Skeletal muscle satellite cell (primary cell): ENCODE measurements around the gene FES.

ENCODE experiments used
- H3K27me3 ChIP-seq: 2 replicates; pipeline ENCODE4 v1.7.0; 2013; ENCODE audit warnings: low read length; ENCODE audit not compliant: control insufficient read depth, insufficient read depth
- H3K36me3 ChIP-seq: 2 replicates; pipeline ENCODE4 v1.7.0; 2013; ENCODE audit warnings: mild to moderate bottlenecking, control low read depth, low read length; ENCODE audit not compliant: insufficient read depth
- H3K4me1 ChIP-seq: 2 replicates; pipeline ENCODE4 v1.7.0; 2013; ENCODE audit warnings: low read length; ENCODE audit not compliant: control insufficient read depth, insufficient read depth
- H3K4me2 ChIP-seq: 2 replicates; pipeline ENCODE4 v1.7.0; 2013; ENCODE audit warnings: mild to moderate bottlenecking, low read length
- H3K4me3 ChIP-seq: 2 replicates; pipeline ENCODE4 v1.7.0; 2013; ENCODE audit warnings: low read length
- H3K9ac ChIP-seq: 2 replicates; pipeline ENCODE4 v1.7.0; 2013; ENCODE audit warnings: mild to moderate bottlenecking, low read depth, low read length, moderate library complexity
- H3K9me3 ChIP-seq: replicated peaks from 2 replicates; pipeline ENCODE4 v1.7.0; 2013; ENCODE audit warnings: mild to moderate bottlenecking, control low read depth, low read length

FES gene

DNA sequence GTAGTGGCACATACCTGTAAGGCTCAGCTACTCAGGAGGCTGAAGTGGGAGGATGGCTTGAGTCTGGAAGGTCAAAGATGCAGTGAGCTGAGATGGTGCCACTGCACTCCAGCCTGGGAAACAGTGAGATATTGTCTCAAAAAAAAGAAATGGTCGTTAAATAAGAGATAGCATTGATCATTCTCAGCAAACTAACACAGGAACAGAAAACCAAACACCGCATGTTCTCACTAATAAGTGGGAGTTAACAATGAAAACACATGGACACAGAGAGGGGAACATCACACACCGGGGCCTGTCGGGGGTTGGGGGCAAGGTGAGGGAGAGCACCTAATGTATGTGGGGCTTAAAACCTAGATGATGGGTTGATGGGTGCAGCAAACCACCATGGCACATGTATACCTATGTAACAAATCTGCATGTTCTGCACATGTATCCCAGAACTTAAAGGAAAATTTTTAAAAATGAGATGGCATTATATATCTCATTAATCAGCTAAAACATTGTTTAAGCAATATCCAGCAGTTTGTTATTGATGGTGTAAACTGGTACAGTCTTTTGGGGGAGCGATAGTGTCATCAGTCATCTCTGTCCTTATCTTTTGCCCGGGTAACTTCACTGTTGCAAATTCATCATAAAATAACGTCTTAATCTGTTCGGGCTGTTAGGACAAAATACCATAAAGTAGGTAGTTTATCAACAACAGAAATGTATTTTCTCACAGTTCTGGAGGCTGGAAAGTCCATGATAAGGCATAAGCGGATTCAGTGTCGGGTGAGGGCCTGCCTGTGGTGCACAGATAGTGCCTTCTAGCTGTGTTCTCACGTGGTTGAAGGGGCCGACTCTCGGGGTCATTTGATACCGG, 17.1 kb downstream of the FES start:
- Histone ChIP-seq H3K4me2 (peak overlapping the region; percentile 96), H3K9me3 (no peaks in the 10 kb centered on the region), H3K4me3 (peak overlapping the region; percentile 87), H3K36me3 (peaks cover 12% of the 10 kb centered on the region), H3K27me3 (no peaks in the 10 kb centered on the region), H3K4me1 (peaks cover 14% of the 10 kb centered on the region), H3K9ac (peak overlapping the region; percentile 87)

DNA sequence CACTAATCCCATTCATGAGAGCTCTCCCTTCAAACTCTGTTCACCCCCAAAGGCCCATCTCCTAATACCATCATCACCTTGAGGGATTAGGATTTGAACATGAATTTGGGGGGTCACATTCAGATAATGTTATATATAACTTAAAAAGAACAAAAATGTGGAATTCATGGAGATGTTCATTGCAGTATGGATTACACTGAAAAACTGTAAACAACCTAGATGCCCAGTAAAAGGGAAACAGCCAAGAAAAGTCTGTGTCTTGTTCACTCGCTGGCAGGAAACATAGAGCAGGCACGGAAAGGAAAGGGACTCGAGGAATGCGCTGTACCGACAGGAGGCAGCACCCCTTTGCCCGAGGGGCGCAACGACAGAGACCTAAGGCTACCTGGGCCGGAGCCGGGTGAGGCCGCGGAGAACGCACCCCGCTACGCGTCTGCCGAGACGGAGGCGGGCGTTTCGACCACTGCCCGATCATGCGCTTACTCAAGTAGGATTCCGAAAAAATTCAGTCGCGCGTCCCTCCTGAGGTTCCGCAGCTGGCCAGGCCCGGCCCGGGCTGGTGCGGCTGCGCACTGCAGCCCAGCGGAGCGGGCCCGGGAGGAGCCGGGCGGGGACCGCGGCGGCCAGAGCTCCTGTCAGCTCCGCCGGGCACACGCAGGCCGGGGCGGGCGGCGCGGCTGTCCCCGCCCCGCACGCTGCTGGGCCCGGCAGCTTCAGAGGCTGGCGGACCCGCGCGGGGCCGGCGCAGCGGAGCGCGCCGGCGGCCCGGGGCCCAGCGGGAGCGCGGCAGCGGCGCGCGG, 17.9 kb downstream of the FES start:
- Histone ChIP-seq H3K9me3 (no peaks in the 10 kb centered on the region), H3K9ac (peak overlapping the region; percentile 87), H3K4me3 (peak overlapping the region; percentile 87), H3K4me2 (peak overlapping the region; percentile 96), H3K36me3 (peaks cover 18% of the 10 kb centered on the region), H3K4me1 (peaks cover 14% of the 10 kb centered on the region), H3K27me3 (no peaks in the 10 kb centered on the region)

DNA sequence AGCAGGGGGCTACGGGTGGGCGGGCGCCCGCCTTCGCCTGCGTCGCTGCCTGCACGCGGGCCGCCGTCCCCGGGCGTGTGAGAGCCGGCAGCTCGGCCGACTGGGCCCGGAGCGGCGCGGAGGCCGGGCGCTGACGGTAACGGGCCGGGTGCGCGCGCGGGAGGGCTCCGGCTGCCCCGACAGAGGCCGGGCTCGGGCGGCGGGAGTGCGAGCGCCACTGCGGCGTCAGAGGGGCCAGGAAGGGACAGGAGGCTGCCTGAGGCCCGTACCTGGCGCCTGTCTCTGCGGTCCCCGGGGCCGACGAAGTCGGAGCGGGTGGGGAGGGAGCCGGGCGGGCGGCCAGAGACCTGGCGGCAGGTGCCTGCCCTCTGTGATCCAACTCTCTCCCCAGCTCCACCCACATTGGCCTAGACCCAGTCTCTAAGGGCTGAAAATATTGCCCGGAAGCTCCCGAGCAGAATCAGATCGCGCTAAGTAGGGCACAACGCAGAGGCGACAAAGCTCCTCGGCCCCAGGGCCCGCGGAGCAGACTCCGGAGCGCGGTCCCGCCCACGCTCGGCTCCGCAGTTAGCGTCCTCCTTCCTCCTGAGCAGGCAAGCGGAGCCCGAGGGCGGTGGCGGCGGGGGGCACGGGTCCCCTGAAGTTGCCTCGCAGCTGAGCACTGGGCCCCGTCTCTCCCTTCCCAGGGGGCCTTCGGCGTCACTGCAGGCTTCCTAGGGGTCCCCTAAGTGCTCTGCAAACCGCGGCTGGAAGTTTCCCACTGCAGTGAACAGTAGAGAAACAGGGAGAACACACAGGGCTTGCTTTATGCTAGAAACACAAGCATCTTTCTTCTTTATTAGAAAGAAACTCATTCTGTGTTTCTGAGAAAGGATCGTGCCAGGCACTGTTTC, 18.8 kb downstream of the FES start, which contains the start of gene MAN2A2:
MAN2A2 (plus strand) TSS at position 463 of the 893 bp plus-strand sequence. CDS start 906 bp downstream, outside the sequence.
- peak within 1 kb of the TSS; percentile 87 for H3K4me3 ChIP-seq
- no peaks in the 10 kb centered on the region for H3K9me3 ChIP-seq
- peaks cover 14% of the 10 kb centered on the region for H3K4me1 ChIP-seq
- peak within 1 kb of the TSS; percentile 96 for H3K4me2 ChIP-seq
- H3K27me3 ChIP-seq: no peaks in the 10 kb centered on the region
- peaks cover 24% of the 10 kb centered on the region for H3K36me3 ChIP-seq
- H3K9ac ChIP-seq: peak within 1 kb of the TSS; percentile 87

DNA sequence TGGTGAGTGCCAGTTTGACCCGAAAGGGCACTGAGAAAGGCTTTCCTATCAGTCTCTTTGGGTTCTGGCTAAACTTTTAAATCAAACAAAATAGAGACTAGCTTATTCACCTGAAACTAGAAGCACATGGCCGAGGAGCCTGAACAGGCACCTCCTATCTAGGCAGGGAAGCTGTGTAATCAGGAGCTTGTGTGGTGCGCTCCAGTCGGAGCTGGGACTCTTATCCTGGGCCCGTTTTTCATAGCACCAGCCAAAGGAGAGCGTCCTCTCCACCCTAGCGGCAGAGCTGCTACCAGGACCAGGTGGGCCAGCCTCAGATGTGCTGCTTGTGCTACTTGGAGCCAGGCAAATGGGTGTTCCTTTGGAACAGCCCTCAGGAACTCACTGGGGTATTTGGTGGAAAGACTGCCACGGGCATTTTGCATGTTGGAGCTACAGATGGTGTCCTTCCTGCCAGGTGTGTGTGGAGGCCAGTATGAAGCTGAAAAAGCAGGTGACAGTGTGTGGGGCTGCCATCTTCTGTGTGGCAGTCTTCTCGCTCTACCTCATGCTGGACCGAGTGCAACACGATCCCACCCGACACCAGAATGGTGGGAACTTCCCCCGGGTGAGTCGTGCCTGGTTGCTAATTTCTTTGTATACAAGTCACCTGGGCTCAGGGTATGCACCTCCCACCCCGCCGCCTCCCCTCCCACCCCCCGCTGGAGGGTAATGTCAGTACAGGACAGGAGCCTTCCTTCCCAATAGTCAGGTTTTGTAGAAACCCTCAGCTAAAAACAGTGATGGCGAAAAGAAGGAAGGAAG, 19.6 kb downstream of the FES start:
- H3K9me3 ChIP-seq: no peaks in the 10 kb centered on the region
- peak overlapping the region; percentile 87 for H3K4me3 ChIP-seq
- peaks cover 24% of the 10 kb centered on the region for H3K36me3 ChIP-seq
- no peaks in the 10 kb centered on the region for H3K27me3 ChIP-seq
- H3K4me2 ChIP-seq: peak overlapping the region; percentile 96
- peaks cover 14% of the 10 kb centered on the region for H3K4me1 ChIP-seq
- H3K9ac ChIP-seq: peak overlapping the region; percentile 54

DNA sequence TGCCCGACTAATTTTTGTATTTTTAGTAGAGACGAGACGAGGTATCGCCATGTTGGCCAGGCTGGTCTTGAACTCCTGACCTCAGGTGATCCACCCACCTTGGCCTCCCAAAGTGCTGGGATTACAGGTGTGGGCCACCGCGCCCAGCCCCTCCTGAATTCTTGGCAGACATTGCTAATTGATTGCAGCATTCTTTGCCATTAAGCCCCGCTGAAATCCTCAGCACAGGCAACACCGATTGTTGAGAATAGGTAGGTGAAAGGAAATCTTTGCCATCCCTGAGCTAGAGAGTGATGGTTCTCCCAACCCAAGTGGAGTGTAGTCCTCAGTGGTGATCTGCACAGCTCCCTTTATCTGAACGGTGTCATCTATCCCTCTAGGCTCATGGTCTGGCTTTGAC, 20.4 kb downstream of the FES start:
- Histone ChIP-seq H3K36me3 (peaks cover 24% of the 10 kb centered on the region), H3K27me3 (no peaks in the 10 kb centered on the region), H3K9ac (no peak overlapping the region), H3K9me3 (no peaks in the 10 kb centered on the region), H3K4me1 (peaks cover 14% of the 10 kb centered on the region), H3K4me2 (no peak overlapping the region), H3K4me3 (no peak overlapping the region)

DNA sequence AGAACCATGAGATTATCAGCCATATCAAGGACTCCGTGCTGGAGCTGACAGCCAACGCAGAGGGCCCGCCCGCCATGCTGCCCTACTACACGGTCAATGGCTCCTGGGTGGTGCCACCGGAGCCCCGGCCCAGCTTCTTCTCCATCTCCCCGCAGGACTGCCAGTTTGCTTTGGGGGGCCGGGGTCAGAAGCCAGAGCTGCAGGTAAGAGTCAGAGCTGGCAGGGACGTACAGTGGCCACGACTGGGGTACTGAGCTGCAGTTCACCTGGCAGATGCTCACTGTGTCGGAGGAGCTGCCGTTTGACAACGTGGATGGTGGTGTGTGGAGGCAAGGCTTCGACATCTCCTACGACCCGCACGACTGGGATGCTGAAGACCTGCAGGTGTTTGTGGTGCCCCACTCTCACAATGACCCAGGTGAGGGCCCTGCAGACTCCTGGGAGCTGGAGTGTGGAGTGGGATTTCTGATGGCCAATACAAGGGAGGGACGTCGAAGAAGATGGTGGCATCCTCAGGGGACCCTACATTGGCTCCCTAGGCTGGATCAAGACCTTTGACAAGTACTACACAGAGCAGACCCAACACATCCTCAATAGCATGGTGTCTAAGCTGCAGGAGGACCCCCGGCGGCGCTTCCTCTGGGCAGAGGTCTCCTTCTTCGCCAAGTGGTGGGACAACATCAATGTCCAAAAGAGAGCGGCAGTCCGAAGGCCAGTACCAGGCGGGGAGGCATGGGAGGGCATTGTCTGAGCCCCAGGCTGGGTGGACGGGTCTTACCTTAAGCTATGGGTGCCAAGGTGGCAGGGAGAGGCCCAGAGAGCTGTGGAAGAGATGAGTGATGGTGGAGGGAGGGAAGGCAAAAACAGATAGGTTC, 21.2 kb downstream of the FES start:
- Histone ChIP-seq H3K36me3 (peaks cover 24% of the 10 kb centered on the region), H3K9me3 (no peaks in the 10 kb centered on the region), H3K9ac (no peak overlapping the region), H3K4me2 (no peak overlapping the region), H3K4me1 (peaks cover 14% of the 10 kb centered on the region), H3K4me3 (no peak overlapping the region), H3K27me3 (no peaks in the 10 kb centered on the region)

DNA sequence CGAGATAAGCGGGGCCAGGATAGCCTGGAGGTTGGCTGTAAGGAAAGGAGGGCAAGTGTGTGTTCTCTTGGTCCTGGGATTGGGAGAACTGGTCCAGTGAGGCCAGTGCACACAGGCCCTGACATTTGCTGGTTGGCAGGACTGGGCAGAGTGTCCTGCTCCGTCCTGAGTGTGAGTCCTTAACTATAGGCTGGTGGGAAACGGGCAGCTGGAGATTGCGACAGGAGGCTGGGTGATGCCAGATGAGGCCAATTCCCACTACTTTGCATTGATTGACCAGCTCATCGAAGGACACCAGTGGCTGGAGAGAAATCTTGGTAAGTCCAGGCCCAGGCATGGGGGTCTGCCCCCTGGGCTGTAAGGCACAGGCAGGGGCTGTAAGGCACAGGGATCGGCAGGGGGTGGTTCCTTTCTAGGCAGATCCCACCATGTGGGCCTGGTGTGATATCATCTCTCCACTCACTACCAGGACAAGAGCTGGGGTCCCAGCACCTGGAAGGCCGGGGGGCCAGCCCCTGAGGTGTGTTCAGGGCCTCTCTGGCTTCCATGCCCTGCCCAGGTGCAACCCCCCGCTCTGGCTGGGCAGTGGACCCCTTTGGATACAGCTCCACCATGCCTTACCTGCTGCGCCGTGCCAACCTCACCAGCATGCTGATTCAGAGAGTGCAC, 22.0 kb downstream of the FES start:
- Histone ChIP-seq H3K36me3 (peaks cover 27% of the 10 kb centered on the region), H3K4me3 (no peak overlapping the region)

DNA sequence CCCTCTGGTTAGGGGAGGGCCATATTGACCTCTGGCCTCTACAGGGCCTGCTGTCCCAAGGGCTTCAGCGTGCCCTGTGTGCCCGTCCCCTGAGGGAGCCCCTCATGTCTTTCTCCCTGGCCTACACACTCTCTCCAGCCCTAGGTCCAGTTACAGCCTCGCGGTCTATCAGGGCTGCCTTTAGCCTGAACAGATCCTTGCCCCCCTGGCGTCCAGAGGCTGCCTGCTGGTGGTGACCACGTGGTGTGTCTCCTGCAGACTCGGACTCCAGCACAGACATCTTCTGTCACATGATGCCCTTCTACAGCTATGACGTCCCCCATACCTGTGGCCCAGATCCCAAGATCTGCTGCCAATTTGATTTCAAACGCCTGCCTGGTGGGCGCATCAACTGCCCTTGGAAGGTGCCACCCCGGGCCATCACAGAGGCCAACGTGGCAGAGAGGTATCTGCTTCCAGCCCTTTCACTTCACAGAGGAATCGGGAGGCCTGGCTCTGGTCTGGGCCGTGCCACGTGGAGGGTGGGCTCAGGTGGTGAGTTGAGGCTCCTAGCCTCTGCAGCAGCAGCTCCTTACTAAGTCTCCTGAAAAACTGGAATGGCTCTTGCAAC, 22.9 kb downstream of the FES start:
- Histone ChIP-seq H3K9ac (no peak overlapping the region), H3K9me3 (no peaks in the 10 kb centered on the region), H3K4me3 (no peak overlapping the region), H3K4me1 (peaks cover 8% of the 10 kb centered on the region), H3K36me3 (peaks cover 32% of the 10 kb centered on the region), H3K4me2 (no peak overlapping the region), H3K27me3 (no peaks in the 10 kb centered on the region)

More for the DNA sequence above, 22.0 kb downstream of the FES start:
- Histone ChIP-seq H3K9me3 (no peaks in the 10 kb centered on the region), H3K9ac (no peak overlapping the region), H3K27me3 (no peaks in the 10 kb centered on the region), H3K4me1 (peaks cover 14% of the 10 kb centered on the region), H3K4me2 (no peak overlapping the region)

DNA sequence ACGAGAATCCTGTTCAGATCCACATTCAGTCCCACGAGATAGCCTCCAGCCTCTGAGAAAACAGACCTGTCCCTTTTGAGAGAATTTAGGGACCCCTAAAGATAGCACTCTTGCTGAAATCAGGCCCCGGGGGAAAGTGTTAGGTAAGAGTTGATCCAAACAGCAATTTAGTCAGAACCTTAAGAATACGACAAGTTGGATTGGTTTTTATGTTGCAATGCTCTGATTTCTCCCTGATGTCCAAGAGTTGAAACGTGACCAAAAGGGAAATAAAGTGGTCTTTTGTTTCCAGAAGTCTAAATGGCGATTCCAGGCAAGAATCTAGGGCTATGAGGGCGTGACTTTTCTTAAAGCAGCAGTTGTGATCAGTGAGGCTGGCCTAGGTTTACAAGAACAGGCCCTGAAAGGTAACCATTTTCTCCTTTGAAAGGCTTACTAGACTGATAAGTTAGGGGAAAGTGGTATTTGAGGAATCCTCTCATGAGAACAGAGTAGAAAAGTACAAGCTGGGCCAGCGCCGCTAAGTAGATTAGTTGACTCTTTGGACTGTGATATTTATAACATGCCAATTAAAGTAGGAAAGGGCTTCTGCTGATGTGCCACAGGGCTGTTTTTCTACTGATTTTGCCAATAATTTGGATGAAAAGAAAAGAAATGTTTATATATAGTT, 23.7 kb downstream of the FES start:
- Histone ChIP-seq H3K4me3 (no peak overlapping the region), H3K36me3 (peaks cover 40% of the 10 kb centered on the region), H3K9ac (no peak overlapping the region), H3K27me3 (no peaks in the 10 kb centered on the region), H3K4me2 (no peak overlapping the region), H3K9me3 (no peaks in the 10 kb centered on the region), H3K4me1 (peaks cover 8% of the 10 kb centered on the region)
